H9 (cell line): ENCODE data around the gene CEP97. TPM values are rescaled to one million over a fixed set of nuclear protein-coding genes. Genes with fewer than 3 reads are reported as not detected.
"Not testable (repeated sequence)": the region's sequence is repeated elsewhere in the genome, so short reads cannot be mapped to it uniquely, and the experiment has no call there.

Experiments used
- DNase-seq: peaks from one replicate; pipeline ENCODE4 v3.0.0-alpha.2; 2017
- H2AFZ ChIP-seq: one replicate; pipeline ENCODE4 v1.6.1; 2013; ENCODE audit warnings: mild to moderate bottlenecking, low read length, control low read depth, moderate library complexity
- H2AK5ac ChIP-seq: 2 replicates; pipeline ENCODE4 v1.6.1; 2013; ENCODE audit warnings: low read length, control low read depth, mixed read lengths; ENCODE audit not compliant: insufficient read length
- H2BK120ac ChIP-seq: one replicate; pipeline ENCODE4 v1.6.1; 2013; ENCODE audit warnings: low read depth, mild to moderate bottlenecking, low read length, control low read depth, inconsistent platforms; ENCODE audit not compliant: poor library complexity, severe bottlenecking
- H2BK12ac ChIP-seq: 2 replicates; pipeline ENCODE4 v1.6.1; 2013; ENCODE audit warnings: low read length, control low read depth, mixed read lengths, low read depth; ENCODE audit not compliant: insufficient read length
- H2BK15ac ChIP-seq: 2 replicates; pipeline ENCODE4 v1.6.1; 2013; ENCODE audit warnings: low read depth, low read length, control low read depth
- H2BK20ac ChIP-seq: one replicate; pipeline ENCODE4 v1.6.1; 2013; ENCODE audit warnings: low read depth, mild to moderate bottlenecking, low read length, control low read depth, inconsistent platforms; ENCODE audit not compliant: poor library complexity, severe bottlenecking
- H2BK5ac ChIP-seq: 2 replicates; pipeline ENCODE4 v1.6.1; 2013; ENCODE audit warnings: low read length, control low read depth, mixed read lengths; ENCODE audit not compliant: insufficient read length
- H3K14ac ChIP-seq: 2 replicates; pipeline ENCODE4 v1.6.1; 2013; ENCODE audit warnings: low read length, control low read depth; ENCODE audit not compliant: insufficient read depth
- H3K18ac ChIP-seq: 2 replicates; pipeline ENCODE4 v1.6.1; 2013; ENCODE audit warnings: low read depth, mild to moderate bottlenecking, mixed read lengths, low read length, control low read depth; ENCODE audit not compliant: insufficient read length
- H3K23ac ChIP-seq: 2 replicates; pipeline ENCODE4 v1.6.1; 2013; ENCODE audit warnings: low read length, control low read depth, mixed read lengths, low read depth; ENCODE audit not compliant: insufficient read length
- H3K23me2 ChIP-seq: 2 replicates; pipeline ENCODE4 v1.6.1; 2013; ENCODE audit warnings: low read depth, mild to moderate bottlenecking, mixed read lengths, low read length, control low read depth; ENCODE audit not compliant: insufficient read length, poor library complexity, severe bottlenecking
- H3K27ac ChIP-seq: 2 replicates; pipeline ENCODE4 v1.5.1; 2013; ENCODE audit warnings: low read length, control low read depth, mixed read lengths, low read depth; ENCODE audit not compliant: insufficient read length
- H3K27me3 ChIP-seq: 2 replicates; pipeline ENCODE4 v1.6.1; 2013; ENCODE audit warnings: low read length, control low read depth, inconsistent platforms; ENCODE audit not compliant: insufficient read depth
- H3K4ac ChIP-seq: 2 replicates; pipeline ENCODE4 v1.6.1; 2013; ENCODE audit warnings: low read depth, mild to moderate bottlenecking, control low read depth, inconsistent platforms, low read length, moderate library complexity
- H3K4me1 ChIP-seq: 2 replicates; pipeline ENCODE4 v1.6.1; 2013; ENCODE audit warnings: low read length, control low read depth, inconsistent platforms; ENCODE audit not compliant: insufficient read depth
- H3K4me2 ChIP-seq: 2 replicates; pipeline ENCODE4 v1.6.1; 2013; ENCODE audit warnings: low read length, control low read depth, mixed read lengths; ENCODE audit not compliant: insufficient read length, insufficient read depth
- H3K56ac ChIP-seq: 2 replicates; pipeline ENCODE4 v1.6.1; 2013; ENCODE audit warnings: low read depth, mild to moderate bottlenecking, mixed read lengths, low read length, control low read depth; ENCODE audit not compliant: insufficient read length
- H3K79me1 ChIP-seq: 2 replicates; pipeline ENCODE4 v1.6.1; 2013; ENCODE audit warnings: low read depth, mild to moderate bottlenecking, moderate library complexity, low read length, control low read depth, inconsistent platforms; ENCODE audit not compliant: insufficient read depth, poor library complexity, severe bottlenecking
- H3K79me2 ChIP-seq: 2 replicates; pipeline ENCODE4 v1.6.1; 2013; ENCODE audit warnings: low read length, control low read depth, inconsistent platforms; ENCODE audit not compliant: insufficient read depth
- H3K9ac ChIP-seq: 2 replicates; pipeline ENCODE4 v1.6.1; 2013; ENCODE audit warnings: low read length, control low read depth, mixed read lengths; ENCODE audit not compliant: insufficient read length; ENCODE audit errors: extremely low read depth
- H3K9me3 ChIP-seq: one replicate; pipeline ENCODE4 v1.6.1; 2013; ENCODE audit warnings: low read depth, low read length, inconsistent platforms; ENCODE audit not compliant: control insufficient read depth
- H3T11ph ChIP-seq: one replicate; pipeline ENCODE4 v1.6.1; 2013; ENCODE audit warnings: mild to moderate bottlenecking, low read length, control low read depth, inconsistent platforms
- H4K20me1 ChIP-seq: one replicate; pipeline ENCODE4 v1.6.1; 2013; ENCODE audit not compliant: control insufficient read depth, insufficient read length, insufficient read depth
- H4K5ac ChIP-seq: 2 replicates; pipeline ENCODE4 v1.6.1; 2013; ENCODE audit warnings: low read depth, mild to moderate bottlenecking, mixed read lengths, low read length, control low read depth; ENCODE audit not compliant: insufficient read length
- H4K8ac ChIP-seq: replicated peaks from 2 replicates; pipeline ENCODE4 v1.6.1; 2013; ENCODE audit warnings: low read length, control low read depth, mixed read lengths, low read depth; ENCODE audit not compliant: insufficient read length
- H4K91ac ChIP-seq: 2 replicates; pipeline ENCODE4 v1.6.1; 2013; ENCODE audit warnings: low read depth, mild to moderate bottlenecking, moderate library complexity, mixed read lengths, low read length, control low read depth; ENCODE audit not compliant: insufficient read length
- H3K27ac Mint-ChIP-seq, 3 experiments: 2 replicates in 2 of 3; 3 replicates in 1 of 3; pipeline ENCODE4 v1.8.0; 2020 to 2021; ENCODE audit warnings: mixed read lengths in 3 of 3, mild to moderate bottlenecking in 1 of 3, moderate library complexity in 1 of 3
- H3K27me3 Mint-ChIP-seq: 2 replicates; pipeline ENCODE4 v1.8.0; 2021; ENCODE audit warnings: low read depth, mild to moderate bottlenecking, moderate library complexity, mixed read lengths
- H3K36me3 Mint-ChIP-seq, 3 experiments: 2 replicates in 2 of 3; 3 replicates in 1 of 3; pipeline ENCODE4 v1.8.0; 2020 to 2021; ENCODE audit warnings: low read depth in 3 of 3, mixed read lengths in 3 of 3; ENCODE audit not compliant: insufficient read depth in 1 of 3
- H3K4me1 Mint-ChIP-seq, 2 experiments: 2 replicates each; pipeline ENCODE4 v1.8.0; 2020; ENCODE audit warnings: mixed read lengths in 2 of 2
- H3K4me3 Mint-ChIP-seq, 2 experiments: 2 replicates in 1 of 2; 3 replicates in 1 of 2; pipeline ENCODE4 v1.8.0; 2020 to 2021; ENCODE audit warnings: mild to moderate bottlenecking in 2 of 2, mixed read lengths in 2 of 2, moderate library complexity in 1 of 2
- H3K9me3 Mint-ChIP-seq, 2 experiments: 2 replicates in 1 of 2; 3 replicates in 1 of 2; pipeline ENCODE4 v1.8.0; 2020; ENCODE audit warnings: mild to moderate bottlenecking in 2 of 2, mixed read lengths in 2 of 2, moderate library complexity in 1 of 2
- WGBS: extraction: QIAGEN DNeasy Blood & Tissue Kit; methylation state at CpG from one replicate; pipeline ENCODE4 v1.1.7; 2013; ENCODE audit warnings: missing lambda C conversion rate, low lambda C conversion rate, mixed read lengths; ENCODE audit not compliant: insufficient read length; ENCODE audit errors: extremely low coverage; 5-methylcytosine and 5-hydroxymethylcytosine counted together
- total RNA-seq: library from RNA; stranded (reverse); gene quantifications from 2 replicates; pipeline ENCODE4 v1.2.1, GENCODE V29; 2021
- TF ChIP-seq, protein P1 (sequence below): fragments of 200-600 bp; sonication (generic); conservative IDR thresholded peaks from 3 replicates; pipeline ENCODE4 v1.8.0; 2021; ENCODE audit warnings: antibody characterized with exemption, mild to moderate bottlenecking

CEP97 gene
- total RNA-seq, 1 experiment from 2014 or later, result 13.9 TPM

GRCh38 chr3:101693540-101693939 lies 30.9 kb upstream of the CEP97 start:
- not testable (repeated sequence) for H3K23ac ChIP-seq, H3K4ac ChIP-seq, H3K4me1 ChIP-seq, H3K79me2 ChIP-seq, H3K27me3 ChIP-seq, H2AK5ac ChIP-seq, H3K23me2 ChIP-seq, H2BK5ac ChIP-seq, H3K27me3 Mint-ChIP-seq, H3K14ac ChIP-seq, H4K20me1 ChIP-seq, H3K27ac ChIP-seq, H3T11ph ChIP-seq, H2BK15ac ChIP-seq, H3K36me3 Mint-ChIP-seq, H2BK120ac ChIP-seq, H3K9me3 ChIP-seq, H3K56ac ChIP-seq, H3K9ac ChIP-seq, H4K8ac ChIP-seq, H3K79me1 ChIP-seq, H3K18ac ChIP-seq, H2BK20ac ChIP-seq, H2AFZ ChIP-seq, H3K4me2 ChIP-seq, H3K9me3 Mint-ChIP-seq, H4K5ac ChIP-seq, H2BK12ac ChIP-seq, H4K91ac ChIP-seq
- TF ChIP-seq, protein P1, sequence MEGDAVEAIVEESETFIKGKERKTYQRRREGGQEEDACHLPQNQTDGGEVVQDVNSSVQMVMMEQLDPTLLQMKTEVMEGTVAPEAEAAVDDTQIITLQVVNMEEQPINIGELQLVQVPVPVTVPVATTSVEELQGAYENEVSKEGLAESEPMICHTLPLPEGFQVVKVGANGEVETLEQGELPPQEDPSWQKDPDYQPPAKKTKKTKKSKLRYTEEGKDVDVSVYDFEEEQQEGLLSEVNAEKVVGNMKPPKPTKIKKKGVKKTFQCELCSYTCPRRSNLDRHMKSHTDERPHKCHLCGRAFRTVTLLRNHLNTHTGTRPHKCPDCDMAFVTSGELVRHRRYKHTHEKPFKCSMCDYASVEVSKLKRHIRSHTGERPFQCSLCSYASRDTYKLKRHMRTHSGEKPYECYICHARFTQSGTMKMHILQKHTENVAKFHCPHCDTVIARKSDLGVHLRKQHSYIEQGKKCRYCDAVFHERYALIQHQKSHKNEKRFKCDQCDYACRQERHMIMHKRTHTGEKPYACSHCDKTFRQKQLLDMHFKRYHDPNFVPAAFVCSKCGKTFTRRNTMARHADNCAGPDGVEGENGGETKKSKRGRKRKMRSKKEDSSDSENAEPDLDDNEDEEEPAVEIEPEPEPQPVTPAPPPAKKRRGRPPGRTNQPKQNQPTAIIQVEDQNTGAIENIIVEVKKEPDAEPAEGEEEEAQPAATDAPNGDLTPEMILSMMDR, result peak; percentile 68
- peaks cover 35 to 36% of the 10 kb centered on the region in 2 experiments for H3K4me1 Mint-ChIP-seq
- no CpG with 5 or more reads among the region's 13 CpGs for WGBS
- H3K4me3 Mint-ChIP-seq, result peak overlapping the region in 1 of 2 experiments; percentile 69; a peak in 2 of 5 replicates
- peak overlapping the region in 1 of 3 experiments; percentile 61; a peak in 2 of 7 replicates for H3K27ac Mint-ChIP-seq
- peak; percentile 76 for DNase-seq

- H3T11ph ChIP-seq, H2BK20ac ChIP-seq, H3K9me3 ChIP-seq, H3K9me3 Mint-ChIP-seq, H3K23me2 ChIP-seq, DNase-seq, H3K27ac ChIP-seq, H4K91ac ChIP-seq, H3K36me3 Mint-ChIP-seq, H2BK15ac ChIP-seq, H4K5ac ChIP-seq, H3K9ac ChIP-seq, H3K4me2 ChIP-seq, H3K18ac ChIP-seq, H2BK120ac ChIP-seq, H3K4me1 ChIP-seq, H4K8ac ChIP-seq, H4K20me1 ChIP-seq, H2BK12ac ChIP-seq, H3K14ac ChIP-seq, H3K56ac ChIP-seq, H3K79me1 ChIP-seq, H3K27me3 Mint-ChIP-seq, H3K4me3 Mint-ChIP-seq, H3K4ac ChIP-seq, H3K79me2 ChIP-seq, H3K23ac ChIP-seq, H2AFZ ChIP-seq, H2BK5ac ChIP-seq, H3K27me3 ChIP-seq, H2AK5ac ChIP-seq, H3K27ac Mint-ChIP-seq: not testable (repeated sequence)
- WGBS, result no CpG with 5 or more reads among the region's 4 CpGs
- H3K4me1 Mint-ChIP-seq, result peaks cover 37 to 39% of the 10 kb centered on the region in 2 experiments
These were observed 29.6 kb upstream of the CEP97 start for GRCh38 chr3:101694836-101695235.
